Measurements from ENCODE around the gene PRTFDC1. TPM values are rescaled to one million over a fixed set of nuclear protein-coding genes. Genes with fewer than 3 reads are reported as not detected.

PRTFDC1 gene
- total and polyA plus RNA-seq, 2 of the 13 experiments (the other 11 are each of a cell fraction or from before 2014, with no cell fraction given), result not detected

DNA sequence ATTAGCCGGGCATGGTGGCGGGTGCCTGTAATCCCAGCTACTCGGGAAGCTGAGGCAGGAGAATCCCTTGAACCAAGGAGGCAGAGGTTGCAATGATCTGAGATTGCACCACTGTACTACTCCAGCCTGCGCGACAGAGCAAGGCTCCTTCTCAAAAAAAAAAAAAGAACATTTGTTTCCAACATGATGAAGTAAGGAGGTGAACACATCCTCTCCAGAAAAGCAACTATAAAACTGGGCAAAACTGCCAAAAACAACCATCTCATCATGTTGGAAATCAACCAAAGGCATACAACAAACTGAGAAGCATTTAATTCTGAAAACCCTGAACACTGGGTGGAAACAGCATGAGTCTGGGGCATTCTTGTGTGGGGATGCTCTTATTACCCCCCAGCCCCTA is 14.3 kb downstream of the PRTFDC1 start:
- H3K4me3 ChIP-seq (replicated peaks in 1 of 3; ENCODE audit: insufficient read depth in 1 of 3, low read depth in 2 of 3, low read length in 3 of 3), result no peak overlapping the region
- H3K27ac ChIP-seq (ENCODE audit: extremely low read length, insufficient read depth, low read length), result no peak overlapping the region
- CTCF ChIA-PET (ENCODE audit: low intra/inter-chr PET ratio, low total read pairs), result no interaction called here
- DNase-seq (ENCODE audit: low spot score) (no peak), FAIRE-seq (no peak), ATAC-seq (no peak)
- no peaks in the 10 kb centered on the region for H3K9me3 ChIP-seq (ENCODE audit: low read length)
- intact Hi-C loops (cut with micrococcal nuclease; ENCODE audit: unreplicated experiment), result no loop called here
- no peaks in the 10 kb centered on the region for H3K79me2 ChIP-seq (ENCODE audit: insufficient read depth, low read length)
- in situ Hi-C loops (cut with HindIII; ENCODE audit: extremely low pct_ligation_motif_present, low pct_unique_long_range_greater_than_20kb), result no loop called here
- H2AFZ ChIP-seq (ENCODE audit: low read length), result no peak overlapping the region
- no peaks in the 10 kb centered on the region for H3K4me1 ChIP-seq (ENCODE audit: insufficient read depth, low read length)
- TF ChIP-seq, protein P1, sequence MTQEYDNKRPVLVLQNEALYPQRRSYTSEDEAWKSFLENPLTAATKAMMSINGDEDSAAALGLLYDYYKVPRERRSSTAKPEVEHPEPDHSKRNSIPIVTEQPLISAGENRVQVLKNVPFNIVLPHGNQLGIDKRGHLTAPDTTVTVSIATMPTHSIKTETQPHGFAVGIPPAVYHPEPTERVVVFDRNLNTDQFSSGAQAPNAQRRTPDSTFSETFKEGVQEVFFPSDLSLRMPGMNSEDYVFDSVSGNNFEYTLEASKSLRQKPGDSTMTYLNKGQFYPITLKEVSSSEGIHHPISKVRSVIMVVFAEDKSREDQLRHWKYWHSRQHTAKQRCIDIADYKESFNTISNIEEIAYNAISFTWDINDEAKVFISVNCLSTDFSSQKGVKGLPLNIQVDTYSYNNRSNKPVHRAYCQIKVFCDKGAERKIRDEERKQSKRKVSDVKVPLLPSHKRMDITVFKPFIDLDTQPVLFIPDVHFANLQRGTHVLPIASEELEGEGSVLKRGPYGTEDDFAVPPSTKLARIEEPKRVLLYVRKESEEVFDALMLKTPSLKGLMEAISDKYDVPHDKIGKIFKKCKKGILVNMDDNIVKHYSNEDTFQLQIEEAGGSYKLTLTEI (CRISPR knock-in tag; conservative IDR thresholded peaks at IDR 0.05), result no peak
- H3K27me3 ChIP-seq (ENCODE audit: control insufficient read depth in 1 of 2, insufficient read depth in 2 of 2, low read length in 2 of 2), result no peaks in the 10 kb centered on the region
- H4K20me1 ChIP-seq (ENCODE audit: insufficient read depth, low read length), result no peaks in the 10 kb centered on the region
- BruUV-seq (replicated peaks), result no TSS peak
- no peaks in the 10 kb centered on the region for H3K36me3 ChIP-seq (replicated peaks in 1 of 2; ENCODE audit: control insufficient read depth in 1 of 2, insufficient read depth in 2 of 2, low read length in 2 of 2)
- no peak overlapping the region for H3K4me2 ChIP-seq (ENCODE audit: low read depth, low read length)
- POLR2A ChIA-PET, result no interaction called here
- no peak overlapping the region for H3K9ac ChIP-seq (ENCODE audit: insufficient read depth, low read depth, low read length)
- 79% methylated on average over 5 of the region's 5 CpGs for WGBS (ENCODE audit: low lambda C conversion rate)

DNA sequence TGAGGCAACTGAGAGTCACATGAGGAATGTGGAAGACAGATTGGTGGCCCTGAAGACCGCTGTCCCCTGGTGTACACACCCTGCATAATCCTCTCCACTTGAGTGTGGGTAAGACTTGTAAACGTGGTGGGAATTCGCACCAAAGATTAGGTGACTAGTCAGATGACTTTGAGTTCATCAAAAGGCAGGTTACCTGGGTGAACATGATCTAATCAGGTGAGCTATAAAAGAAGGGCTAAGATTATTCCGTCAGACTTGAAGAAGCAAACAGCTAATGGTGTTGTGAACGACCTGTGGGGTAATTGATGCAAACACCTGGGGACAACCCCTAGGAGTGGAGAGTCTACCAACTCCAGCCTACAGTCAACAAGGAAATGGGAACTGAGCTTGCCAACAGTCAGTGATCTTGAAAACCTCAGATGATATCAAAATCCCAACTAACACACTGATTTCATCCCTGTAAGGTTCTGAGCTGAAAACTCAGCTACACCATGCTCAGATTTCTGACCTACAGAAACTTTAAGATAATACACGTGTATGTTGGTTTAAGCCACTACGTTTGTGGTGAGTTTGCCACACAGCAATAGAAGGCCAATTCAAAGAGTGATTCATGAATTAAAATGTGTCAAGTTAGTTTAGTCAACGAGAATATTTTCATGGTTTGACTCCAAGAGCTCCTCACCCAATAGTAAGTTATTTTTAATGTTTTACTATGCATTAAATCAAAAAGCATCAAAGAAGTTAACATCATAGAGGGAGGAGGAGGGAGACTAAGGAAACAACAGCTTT is 16.7 kb downstream of the PRTFDC1 start:
- Histone ChIP-seq H2AFZ (ENCODE audit: low read length) (no peak overlapping the region), H3K9me3 (ENCODE audit: low read length) (no peaks in the 10 kb centered on the region), H3K27ac (ENCODE audit: extremely low read length, insufficient read depth, low read length) (no peak overlapping the region), H3K4me2 (ENCODE audit: low read depth, low read length) (no peak overlapping the region), H3K4me1 (ENCODE audit: insufficient read depth, low read length) (no peaks in the 10 kb centered on the region), H3K36me3 (replicated peaks in 1 of 2; ENCODE audit: control insufficient read depth in 1 of 2, insufficient read depth in 2 of 2, low read length in 2 of 2) (no peaks in the 10 kb centered on the region), H3K79me2 (ENCODE audit: insufficient read depth, low read length) (no peaks in the 10 kb centered on the region), H4K20me1 (ENCODE audit: insufficient read depth, low read length) (no peaks in the 10 kb centered on the region), H3K9ac (ENCODE audit: insufficient read depth, low read depth, low read length) (no peak overlapping the region), H3K27me3 (ENCODE audit: control insufficient read depth in 1 of 2, insufficient read depth in 2 of 2, low read length in 2 of 2) (no peaks in the 10 kb centered on the region), H3K4me3 (replicated peaks in 1 of 3; ENCODE audit: insufficient read depth in 1 of 3, low read depth in 2 of 3, low read length in 3 of 3) (no peak overlapping the region)
- CTCF ChIA-PET (ENCODE audit: low intra/inter-chr PET ratio, low total read pairs), result no interaction called here
- intact Hi-C loops (cut with micrococcal nuclease; ENCODE audit: unreplicated experiment), result no loop called here
- TF ChIP-seq ZNF883 (CRISPR knock-in tag; IDR thresholded peaks at IDR 0.05; ENCODE audit: not compliant biosample characterization), result no peak
- ATAC-seq (no peak), DNase-seq (ENCODE audit: low spot score) (no peak), FAIRE-seq (no peak)
- in situ Hi-C loops (cut with HindIII; ENCODE audit: extremely low pct_ligation_motif_present, low pct_unique_long_range_greater_than_20kb), result no loop called here
- 23% methylated on average over 7 of the region's 8 CpGs for WGBS (ENCODE audit: low lambda C conversion rate)
- BruUV-seq (replicated peaks), result no TSS peak
- POLR2A ChIA-PET, result interaction anchor here (0.6 kb wide), 1 partner anchor 332 kb away, joined by 3 read pairs; no protein-coding TSS in a partner anchor
